GM18868 (cell line): Measurements from ENCODE around the gene HIRA.

Experiments used
- ATAC-seq: cut with Tn5 transposase; IDR thresholded peaks from one replicate; pipeline ENCODE4 v1.9.1; 2021; ENCODE audit warnings: mild to moderate bottlenecking, moderate library complexity; ENCODE audit not compliant: unreplicated experiment

The HIRA gene

GRCh38 chr22:19290400-19291217, 140.9 kb downstream of the HIRA start:
- ATAC-seq: no peak

GRCh38 chr22:19289475-19290161, 141.9 kb downstream of the HIRA start:
- no peak for ATAC-seq

GRCh38 chr22:19287889-19288288, 143.6 kb downstream of the HIRA start:
- ATAC-seq: no peak

- no peak for ATAC-seq
Observed at GRCh38 chr22:19287076-19287707, 144.3 kb downstream of the HIRA start.

GRCh38 chr22:19285831-19286230, 145.7 kb downstream of the HIRA start:
- no peak for ATAC-seq
